Subcutaneous abdominal adipose tissue (tissue), 5 donors: Measurements from ENCODE around the gene KRTAP5-8.

ENCODE experiments used
- H3K27ac ChIP-seq: one replicate; pipeline ENCODE4 v1.7.0; 2013; ENCODE audit warnings: low read depth, mild to moderate bottlenecking, inconsistent platforms, low read length, moderate library complexity
- H3K27me3 ChIP-seq, 5 donors: one replicate each; pipeline ENCODE4 v1.7.0; 2013; ENCODE audit warnings: low read length in 5 of 5, inconsistent platforms in 1 of 5; ENCODE audit not compliant: control insufficient read depth in 5 of 5, insufficient read depth in 4 of 5
- H3K36me3 ChIP-seq, 5 donors: one replicate each; pipeline ENCODE4 v1.7.0; 2013; ENCODE audit warnings: low read length in 5 of 5; ENCODE audit not compliant: control insufficient read depth in 5 of 5, insufficient read depth in 5 of 5
- H3K4me1 ChIP-seq, 5 donors: one replicate each; pipeline ENCODE4 v1.7.0; 2013; ENCODE audit warnings: low read length in 5 of 5, mild to moderate bottlenecking in 3 of 5, moderate library complexity in 1 of 5; ENCODE audit not compliant: control insufficient read depth in 5 of 5, insufficient read depth in 5 of 5
- H3K4me3 ChIP-seq, 5 donors: one replicate each; pipeline ENCODE4 v1.7.0; 2013; ENCODE audit warnings: low read length in 5 of 5, low read depth in 1 of 5
- H3K9ac ChIP-seq, 5 donors: one replicate each; pipeline ENCODE4 v1.7.0; 2013; ENCODE audit warnings: low read length in 5 of 5, mild to moderate bottlenecking in 4 of 5, moderate library complexity in 3 of 5
- H3K9me3 ChIP-seq, 5 donors: one replicate each; pipeline ENCODE4 v1.7.0; 2013; ENCODE audit warnings: low read length in 5 of 5; ENCODE audit not compliant: control insufficient read depth in 5 of 5
- donor health status: healthy.
- donor health status: healthy.
- donor health status: healthy.
- donor health status: healthy.
- donor health status: healthy.

The KRTAP5-8 gene

DNA sequence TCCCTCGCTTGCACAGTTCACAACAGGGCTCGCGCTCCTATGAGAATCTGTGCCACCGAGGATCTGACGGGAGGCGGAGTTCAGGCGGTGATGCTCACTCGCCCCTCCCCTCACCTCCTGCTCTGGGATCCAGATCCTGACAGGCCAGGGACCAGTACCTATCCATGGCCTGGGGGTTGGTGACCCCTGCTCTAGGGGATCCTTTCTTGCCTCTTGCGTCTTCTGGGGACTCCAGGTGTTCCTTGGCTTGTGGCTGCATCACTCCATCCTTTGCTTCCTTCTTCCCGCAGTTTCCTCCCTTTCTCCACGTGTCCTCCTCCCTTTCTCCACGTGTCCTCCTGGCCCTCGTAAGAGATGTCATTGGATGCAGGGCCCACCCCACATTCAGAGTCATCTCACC is 41.4 kb upstream of the KRTAP5-8 start:
- Histone ChIP-seq H3K27ac (no peak overlapping the region), H3K4me1 (peaks cover 2 to 13% (median 9%) of the 10 kb centered on the region in 5 donors), H3K36me3 (peaks cover 14 to 93% (median 82%) of the 10 kb centered on the region in 5 donors), H3K9me3 (peaks cover 0 to 3% (median 0%) of the 10 kb centered on the region in 5 donors), H3K27me3 (no peaks in the 10 kb centered on the region), H3K9ac (no peak overlapping the region), H3K4me3 (no peak overlapping the region)

DNA sequence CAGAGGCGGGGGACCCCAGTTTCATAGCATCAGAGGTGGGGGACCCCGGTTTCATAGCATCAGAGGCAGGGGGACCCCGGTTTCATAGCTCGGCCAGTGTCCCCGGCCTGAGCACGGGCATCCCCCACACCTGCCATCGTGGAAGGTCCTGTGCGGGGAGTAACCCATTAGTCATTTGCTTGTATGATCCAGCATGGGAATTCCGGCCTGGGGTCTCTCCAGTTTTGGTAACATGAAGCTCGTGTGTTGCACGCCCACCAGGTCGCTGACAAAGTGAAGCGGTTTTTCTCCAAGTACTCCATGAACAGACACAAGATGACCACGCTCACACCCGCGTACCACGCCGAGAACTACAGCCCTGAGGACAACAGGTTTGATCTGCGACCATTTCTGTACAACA is 39.7 kb upstream of the KRTAP5-8 start:
- H3K36me3 ChIP-seq = peaks cover 10 to 88% (median 77%) of the 10 kb centered on the region in 5 donors
- no peak overlapping the region for H3K9ac ChIP-seq
- peaks cover 2 to 13% (median 9%) of the 10 kb centered on the region in 5 donors for H3K4me1 ChIP-seq
- peaks cover 0 to 3% (median 0%) of the 10 kb centered on the region in 5 donors for H3K9me3 ChIP-seq
- H3K27ac ChIP-seq = no peak overlapping the region
- no peaks in the 10 kb centered on the region for H3K27me3 ChIP-seq
- H3K4me3 ChIP-seq = no peak overlapping the region

DNA sequence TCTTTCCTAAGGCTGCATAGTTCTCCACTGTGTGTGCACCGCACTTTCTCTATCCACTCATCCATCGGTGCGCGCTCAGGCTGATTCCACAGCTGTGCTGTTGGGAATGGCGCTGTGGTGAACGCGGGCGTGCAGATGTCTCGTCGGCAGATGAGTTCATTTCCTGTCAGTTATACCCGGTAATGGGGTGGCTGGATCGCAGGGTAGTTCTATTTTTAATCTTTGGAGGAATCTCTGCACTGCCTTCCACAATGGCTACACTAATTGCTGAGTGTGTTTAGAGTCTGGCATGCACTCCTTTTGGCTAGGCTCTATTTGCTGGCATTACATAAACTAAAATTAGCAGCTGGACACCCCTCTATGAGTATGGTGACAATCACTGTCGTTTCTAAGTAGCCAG is 38.7 kb upstream of the KRTAP5-8 start:
- H3K4me1 ChIP-seq = peaks cover 2 to 15% (median 11%) of the 10 kb centered on the region in 5 donors
- no peaks in the 10 kb centered on the region for H3K27me3 ChIP-seq
- H3K9me3 ChIP-seq = peaks cover 0 to 3% (median 0%) of the 10 kb centered on the region in 5 donors
- H3K27ac ChIP-seq = no peak overlapping the region
- peaks cover 10 to 94% (median 80%) of the 10 kb centered on the region in 5 donors for H3K36me3 ChIP-seq
- no peak overlapping the region for H3K9ac ChIP-seq
- no peak overlapping the region for H3K4me3 ChIP-seq

DNA sequence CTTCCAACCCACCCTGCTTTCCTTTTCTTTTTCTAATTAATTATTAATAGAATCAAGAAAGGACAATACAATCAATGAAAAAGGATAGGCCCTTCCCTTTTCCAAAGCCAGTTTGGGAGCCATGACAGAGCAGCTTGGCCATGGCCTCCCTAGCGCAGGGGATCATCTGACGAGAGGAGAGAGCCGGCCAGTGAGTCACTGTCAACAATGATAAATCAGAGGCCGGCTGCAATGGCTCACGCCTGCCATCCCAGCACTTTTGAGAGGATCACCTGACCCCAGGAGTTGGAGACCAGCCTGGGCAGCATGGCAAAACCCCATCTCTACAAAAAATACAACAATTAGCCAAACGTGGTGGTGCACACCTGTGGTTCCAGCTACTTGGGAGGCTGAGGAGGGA is 38.3 kb upstream of the KRTAP5-8 start:
- Histone ChIP-seq H3K27me3 (no peaks in the 10 kb centered on the region), H3K27ac (no peak overlapping the region), H3K4me1 (peaks cover 2 to 19% (median 11%) of the 10 kb centered on the region in 5 donors), H3K4me3 (no peak overlapping the region), H3K36me3 (peaks cover 10 to 94% (median 79%) of the 10 kb centered on the region in 5 donors), H3K9ac (no peak overlapping the region), H3K9me3 (peaks cover 0 to 3% (median 0%) of the 10 kb centered on the region in 5 donors)

DNA sequence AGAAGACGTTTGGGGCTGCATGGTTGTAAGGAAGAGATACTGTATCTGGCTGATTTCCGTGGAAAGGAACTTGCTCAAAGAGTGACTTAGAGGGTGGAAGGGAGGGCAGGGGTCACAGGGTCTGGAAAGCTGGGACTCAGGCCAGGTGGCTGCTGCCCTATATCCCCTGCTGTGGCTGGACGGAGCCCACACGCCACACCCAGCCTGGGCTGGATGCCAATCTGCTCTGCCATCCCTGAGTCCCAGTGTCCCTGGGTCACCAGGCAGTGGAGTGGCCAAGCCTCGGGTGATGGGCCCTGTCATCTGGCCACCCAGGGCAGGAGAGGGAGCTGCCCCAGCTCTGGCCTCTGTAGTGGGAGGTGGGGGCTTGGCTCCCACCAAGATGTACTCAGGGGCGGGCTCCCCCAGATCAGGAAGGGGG is 37.2 kb upstream of the KRTAP5-8 start:
- Histone ChIP-seq H3K4me3 (no peak overlapping the region), H3K27ac (no peak overlapping the region), H3K9me3 (peaks cover 0 to 3% (median 0%) of the 10 kb centered on the region in 5 donors), H3K36me3 (peaks cover 6 to 84% (median 69%) of the 10 kb centered on the region in 5 donors), H3K9ac (no peak overlapping the region), H3K27me3 (no peaks in the 10 kb centered on the region), H3K4me1 (peaks cover 2 to 22% (median 11%) of the 10 kb centered on the region in 5 donors)

DNA sequence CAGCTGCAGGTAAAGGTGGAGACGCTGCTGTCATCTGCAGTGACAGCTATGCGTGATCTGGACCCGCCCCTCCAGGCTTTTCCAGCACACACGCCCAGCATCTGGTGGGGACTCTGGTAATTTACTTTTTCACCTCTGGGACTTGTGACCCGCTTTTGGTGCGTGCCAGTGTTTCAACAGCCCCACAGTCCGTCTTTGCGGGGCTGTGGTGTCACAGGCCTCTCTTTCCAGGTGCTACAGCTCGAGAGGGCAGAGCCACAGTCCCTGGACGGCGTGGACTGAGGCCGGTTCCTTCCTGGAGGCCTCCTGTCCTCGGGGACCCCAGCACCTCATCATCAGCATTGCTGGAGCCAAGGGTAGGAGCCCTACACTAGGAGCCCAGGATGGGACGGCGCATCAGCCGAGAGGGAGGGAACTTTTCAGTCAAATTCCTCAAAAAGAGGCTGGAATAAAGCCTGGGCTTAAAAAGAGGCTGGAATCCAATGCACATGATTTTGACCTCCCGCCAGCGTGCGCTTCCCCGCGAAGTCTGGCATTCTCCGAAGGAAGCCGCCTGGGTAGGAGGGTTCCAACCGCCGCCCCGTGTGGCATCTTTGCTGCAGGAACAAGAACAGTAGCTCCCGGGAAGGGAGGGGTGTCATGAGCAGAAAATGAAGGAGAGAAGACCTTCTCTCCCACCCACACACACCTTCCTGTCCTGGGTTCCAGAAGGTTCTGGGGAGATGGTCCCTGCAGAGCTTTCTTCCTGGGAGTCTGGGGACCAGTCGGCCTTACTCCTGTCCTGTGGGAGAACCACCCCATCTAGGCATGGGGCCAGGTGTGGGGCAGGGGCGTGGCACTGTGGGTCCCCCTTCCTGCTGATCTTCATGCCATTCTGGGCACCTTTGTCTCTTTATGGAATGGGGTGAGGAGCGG is 36.5 kb upstream of the KRTAP5-8 start:
- Histone ChIP-seq H3K9ac (no peak overlapping the region), H3K36me3 (peaks cover 6 to 83% (median 66%) of the 10 kb centered on the region in 5 donors), H3K4me3 (no peak overlapping the region), H3K27me3 (no peaks in the 10 kb centered on the region), H3K9me3 (peaks cover 0 to 2% (median 0%) of the 10 kb centered on the region in 5 donors), H3K4me1 (peaks cover 2 to 22% (median 11%) of the 10 kb centered on the region in 5 donors), H3K27ac (no peak overlapping the region)

DNA sequence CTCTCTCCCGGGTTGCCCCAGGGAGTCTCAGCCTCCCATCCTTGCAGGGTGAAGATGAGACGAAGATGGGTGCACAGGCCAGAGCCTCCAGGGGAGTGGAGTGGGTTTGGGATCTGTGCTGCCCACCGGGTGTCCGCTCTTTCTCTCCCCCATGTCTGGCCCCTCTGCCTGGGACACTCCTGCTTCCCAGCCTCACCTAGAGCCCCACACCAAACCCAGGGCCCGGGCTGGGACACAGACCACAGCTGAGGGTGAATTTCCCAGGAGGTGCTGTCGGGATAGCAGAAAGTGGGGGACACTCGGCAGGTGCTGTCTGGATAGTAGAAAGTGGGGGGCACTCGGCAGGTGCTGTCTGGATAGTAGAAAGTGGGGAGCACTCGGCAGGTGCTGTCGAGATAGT is 35.8 kb upstream of the KRTAP5-8 start:
- H3K27me3 ChIP-seq = no peaks in the 10 kb centered on the region
- H3K9me3 ChIP-seq = peaks cover 0 to under 1% (median 0%) of the 10 kb centered on the region in 5 donors
- H3K4me1 ChIP-seq = peaks cover 2 to 22% (median 11%) of the 10 kb centered on the region in 5 donors
- H3K9ac ChIP-seq = no peak overlapping the region
- no peak overlapping the region for H3K27ac ChIP-seq
- peaks cover 6 to 81% (median 60%) of the 10 kb centered on the region in 5 donors for H3K36me3 ChIP-seq
- no peak overlapping the region for H3K4me3 ChIP-seq

DNA sequence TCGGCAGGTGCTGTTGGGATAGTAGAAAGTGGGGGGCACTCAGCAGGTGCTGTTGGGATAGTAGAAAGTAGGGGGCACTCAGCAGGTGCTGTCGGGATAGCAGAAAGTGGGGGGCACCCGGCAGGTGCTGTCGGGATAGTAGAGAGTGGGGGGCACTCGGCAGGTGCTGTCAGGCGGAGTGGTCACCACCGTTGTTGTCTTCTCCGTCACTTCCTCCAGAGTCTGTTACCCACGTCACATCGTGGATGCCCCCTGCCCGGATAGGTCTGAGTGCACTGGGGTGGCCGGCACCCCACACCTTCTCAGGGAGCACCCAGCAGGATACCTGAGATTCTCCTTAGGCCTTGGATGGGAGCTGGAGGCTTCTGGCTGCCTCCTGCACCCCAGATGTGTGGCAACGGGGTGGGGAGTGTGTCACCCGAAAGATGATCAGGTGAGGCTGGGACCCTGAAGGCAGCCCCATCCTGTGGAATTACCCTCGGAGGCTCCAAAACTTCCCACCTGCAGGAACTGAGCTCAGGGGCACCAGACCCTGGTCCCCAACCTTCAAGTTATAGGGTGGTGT is 34.9 kb upstream of the KRTAP5-8 start:
- H3K4me1 ChIP-seq = peaks cover 2 to 22% (median 11%) of the 10 kb centered on the region in 5 donors
- no peak overlapping the region for H3K9ac ChIP-seq
- peaks cover 0 to 3% (median 0%) of the 10 kb centered on the region in 5 donors for H3K9me3 ChIP-seq
- no peak overlapping the region for H3K4me3 ChIP-seq
- no peak overlapping the region for H3K27ac ChIP-seq
- no peaks in the 10 kb centered on the region for H3K27me3 ChIP-seq
- peaks cover 4 to 72% (median 52%) of the 10 kb centered on the region in 5 donors for H3K36me3 ChIP-seq

DNA sequence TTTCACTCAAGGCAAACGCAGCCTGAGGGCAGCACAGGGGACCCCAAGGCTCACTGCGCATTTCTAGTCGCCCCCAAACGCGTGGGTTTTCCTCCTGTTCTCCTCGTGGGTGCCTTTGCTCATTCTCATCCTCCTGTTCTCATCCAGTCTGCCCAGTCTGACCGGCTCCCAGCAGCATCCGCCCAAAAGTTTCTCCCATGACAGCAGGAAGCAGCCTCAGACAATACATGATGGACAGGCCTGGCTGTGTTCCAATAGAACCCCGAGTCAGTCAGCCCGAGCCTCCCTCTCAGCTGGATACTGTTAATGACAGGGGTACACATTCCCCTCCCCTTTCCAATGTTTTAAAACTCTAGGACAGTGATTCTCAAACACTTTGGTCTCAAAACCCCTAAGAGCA is 33.3 kb upstream of the KRTAP5-8 start:
- Histone ChIP-seq H3K4me1 (peaks cover 2 to 22% (median 11%) of the 10 kb centered on the region in 5 donors), H3K4me3 (no peak overlapping the region), H3K27me3 (no peaks in the 10 kb centered on the region), H3K36me3 (peaks cover 0 to 56% (median 37%) of the 10 kb centered on the region in 5 donors), H3K9ac (no peak overlapping the region), H3K27ac (no peak overlapping the region), H3K9me3 (peaks cover 0 to 7% (median 3%) of the 10 kb centered on the region in 5 donors)

DNA sequence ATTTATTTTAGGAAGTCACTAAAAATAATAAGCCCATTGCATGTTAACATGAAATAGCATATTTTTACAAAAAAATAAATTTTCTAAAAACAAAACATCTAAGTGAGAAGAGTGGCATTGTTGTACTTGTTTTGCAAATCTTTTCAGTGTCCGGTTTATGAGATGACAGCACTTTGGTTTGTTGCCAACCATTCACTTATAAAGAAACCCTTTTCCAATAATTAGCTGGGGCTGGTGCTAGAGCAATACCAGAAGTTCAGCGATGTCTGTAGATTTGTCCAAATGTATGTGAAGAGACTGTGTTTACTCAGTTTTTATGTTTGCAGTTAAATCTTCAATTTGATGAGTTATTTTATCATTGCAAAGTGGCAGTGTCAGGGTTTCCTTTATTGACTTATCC is 32.8 kb upstream of the KRTAP5-8 start:
- Histone ChIP-seq H3K9ac (no peak overlapping the region), H3K27me3 (no peaks in the 10 kb centered on the region), H3K4me3 (no peak overlapping the region), H3K9me3 (peaks cover 3 to 10% (median 4%) of the 10 kb centered on the region in 5 donors), H3K36me3 (peaks cover 0 to 52% (median 33%) of the 10 kb centered on the region in 5 donors), H3K27ac (no peak overlapping the region), H3K4me1 (peaks cover 2 to 20% (median 11%) of the 10 kb centered on the region in 5 donors)
